Nephron progenitor cell (in vitro differentiated cells): ENCODE measurements around the gene FAM131B.
"Not testable (repeated sequence)": the region's sequence is repeated elsewhere in the genome, so short reads cannot be mapped to it uniquely, and the experiment has no call there.

Experiments used
- DNase-seq: peaks from one replicate; pipeline ENCODE4 v3.0.0; 2021
- H3K27ac Mint-ChIP-seq: 2 replicates; pipeline ENCODE4 v1.8.0; 2021; ENCODE audit warnings: mild to moderate bottlenecking, moderate library complexity, mixed read lengths
- H3K27me3 Mint-ChIP-seq: 2 replicates; pipeline ENCODE4 v1.8.0; 2021; ENCODE audit warnings: mild to moderate bottlenecking, low read depth, mixed read lengths; ENCODE audit not compliant: poor library complexity
- H3K36me3 Mint-ChIP-seq: 2 replicates; pipeline ENCODE4 v1.8.0; 2021; ENCODE audit warnings: low read depth, mixed read lengths
- H3K4me1 Mint-ChIP-seq: 2 replicates; pipeline ENCODE4 v1.8.0; 2021; ENCODE audit warnings: mixed read lengths
- H3K4me3 Mint-ChIP-seq: 2 replicates; pipeline ENCODE4 v1.8.0; 2021; ENCODE audit warnings: mild to moderate bottlenecking, moderate library complexity, mixed read lengths
- H3K9me3 Mint-ChIP-seq: 2 replicates; pipeline ENCODE4 v1.8.0; 2021; ENCODE audit warnings: mild to moderate bottlenecking, moderate library complexity, mixed read lengths
- CTCF ChIP-seq: fragments of 200-600 bp; sonication (generic); IDR thresholded peaks from 2 replicates; pipeline ENCODE4 v1.5.0; 2021; ENCODE audit warnings: antibody characterized with exemption

The FAM131B gene

GRCh38 chr7:143395187-143396149 lies 33.0 kb upstream of the FAM131B start:
- no peak for TF ChIP-seq CTCF
- H3K36me3 Mint-ChIP-seq, result peaks cover 8% of the 10 kb centered on the region
- DNase-seq, result no peak
- peaks cover 7% of the 10 kb centered on the region for H3K27me3 Mint-ChIP-seq
- no peak overlapping the region for H3K27ac Mint-ChIP-seq
- no peaks in the 10 kb centered on the region for H3K9me3 Mint-ChIP-seq
- H3K4me3 Mint-ChIP-seq, result no peak overlapping the region
- H3K4me1 Mint-ChIP-seq, result peaks cover 10% of the 10 kb centered on the region

GRCh38 chr7:143394777-143395176 lies 32.3 kb upstream of the FAM131B start:
- H3K27me3 Mint-ChIP-seq, result peaks cover 7% of the 10 kb centered on the region
- no peak for TF ChIP-seq CTCF
- peaks cover 13% of the 10 kb centered on the region for H3K4me1 Mint-ChIP-seq
- no peak overlapping the region for H3K4me3 Mint-ChIP-seq
- H3K9me3 Mint-ChIP-seq, result no peaks in the 10 kb centered on the region
- H3K27ac Mint-ChIP-seq, result no peak overlapping the region
- no peak for DNase-seq
- peaks cover 15% of the 10 kb centered on the region for H3K36me3 Mint-ChIP-seq

- peaks cover 20% of the 10 kb centered on the region for H3K4me1 Mint-ChIP-seq
- H3K36me3 Mint-ChIP-seq, result peaks cover 22% of the 10 kb centered on the region
- H3K9me3 Mint-ChIP-seq, result no peaks in the 10 kb centered on the region
- H3K27me3 Mint-ChIP-seq, result peaks cover 3% of the 10 kb centered on the region
- H3K27ac Mint-ChIP-seq, result peak overlapping the region; percentile 44
- no peak overlapping the region for H3K4me3 Mint-ChIP-seq
- no peak for DNase-seq
- TF ChIP-seq CTCF, result no peak
Measured at GRCh38 chr7:143394068-143394467, 31.6 kb upstream of the FAM131B start.

- H3K4me1 Mint-ChIP-seq, result peaks cover 22% of the 10 kb centered on the region
- peaks cover 24% of the 10 kb centered on the region for H3K36me3 Mint-ChIP-seq
- H3K27me3 Mint-ChIP-seq, result peaks cover 3% of the 10 kb centered on the region
- DNase-seq, result no peak
- H3K27ac Mint-ChIP-seq, result peak overlapping the region; percentile 44
- TF ChIP-seq CTCF, result no peak
- no peaks in the 10 kb centered on the region for H3K9me3 Mint-ChIP-seq
- H3K4me3 Mint-ChIP-seq, result no peak overlapping the region
Measured at GRCh38 chr7:143393267-143394041, 30.9 kb upstream of the FAM131B start.

- H3K36me3 Mint-ChIP-seq, result peaks cover 24% of the 10 kb centered on the region
- H3K4me3 Mint-ChIP-seq, result no peak overlapping the region
- no peak for TF ChIP-seq CTCF
- H3K9me3 Mint-ChIP-seq, result no peaks in the 10 kb centered on the region
- no peak overlapping the region for H3K27ac Mint-ChIP-seq
- DNase-seq, result no peak
- peaks cover 22% of the 10 kb centered on the region for H3K4me1 Mint-ChIP-seq
- H3K27me3 Mint-ChIP-seq, result peaks cover 3% of the 10 kb centered on the region
Measured at GRCh38 chr7:143392875-143393266, 30.4 kb upstream of the FAM131B start.

GRCh38 chr7:143392427-143392826 lies 29.9 kb upstream of the FAM131B start:
- not testable (repeated sequence) for DNase-seq, H3K9me3 Mint-ChIP-seq, H3K27ac Mint-ChIP-seq, H3K27me3 Mint-ChIP-seq, H3K4me3 Mint-ChIP-seq
- Mint-ChIP-seq H3K36me3 (peaks cover 24% of the 10 kb centered on the region), H3K4me1 (peaks cover 22% of the 10 kb centered on the region)
